Lower lobe of right lung (tissue), 2 donors: ENCODE data around the gene ENGASE. TPM values are rescaled to one million over a fixed set of nuclear protein-coding genes. Genes with fewer than 3 reads are reported as not detected.

ENCODE experiments used
- ATAC-seq, 2 donors: fragments of 200-7000 bp; cut with Tn5 transposase; one replicate each; pipeline ENCODE4 v1.9.1; 2020 to 2022; ENCODE audit warnings: mild to moderate bottlenecking in 2 of 2, moderate library complexity in 2 of 2
- DNase-seq: peaks from one replicate; pipeline ENCODE4 v3.0.0-alpha.2; 2020
- H3K27ac ChIP-seq: fragments of 200-600 bp; one replicate; pipeline ENCODE4 v1.8.0; 2022
- H3K27me3 ChIP-seq: fragments of 200-600 bp; one replicate; pipeline ENCODE4 v1.8.0; 2022; ENCODE audit warnings: low read depth
- H3K36me3 ChIP-seq: fragments of 200-600 bp; one replicate; pipeline ENCODE4 v1.8.0; 2022; ENCODE audit warnings: mild to moderate bottlenecking
- H3K4me1 ChIP-seq: fragments of 200-600 bp; one replicate; pipeline ENCODE4 v1.8.0; 2022
- H3K4me3 ChIP-seq: fragments of 200-600 bp; one replicate; pipeline ENCODE4 v1.8.0; 2022; ENCODE audit warnings: mild to moderate bottlenecking
- H3K9me3 ChIP-seq: fragments of 200-600 bp; one replicate; pipeline ENCODE4 v1.8.0; 2022
- CTCF ChIP-seq: fragments of 200-600 bp; IDR thresholded peaks from one replicate; pipeline ENCODE4 v1.8.0; 2022; ENCODE audit warnings: antibody characterized with exemption, mild to moderate bottlenecking
- intact Hi-C: fragments of 100-400 bp; cut with DNase I; formaldehyde crosslinking; loops from one replicate; pipeline ENCODE4 v1.11.0; 2022
- total RNA-seq: library from RNA; stranded (reverse); fragmentation: NEBNext Ultra II Directional; extraction: Animal tissue kit (Norgen Biotek cat#: 25700); gene quantifications from one replicate; pipeline ENCODE4 v1.2.1, GENCODE V29; 2021
- donor health status: DM: no; HTN: yes; CAD: no; lungs with severe emphysema.

The ENGASE gene
- total RNA-seq, 1 donor from 2014 or later = 56.4 TPM

GRCh38 chr17:79084291-79085153, 9.9 kb downstream of the ENGASE start:
- ATAC-seq (no peak), DNase-seq (no peak)
- TF ChIP-seq CTCF = no peak
- Histone ChIP-seq H3K27ac (no peak overlapping the region), H3K4me3 (no peak overlapping the region), H3K4me1 (no peaks in the 10 kb centered on the region), H3K36me3 (peaks cover 75% of the 10 kb centered on the region), H3K9me3 (no peaks in the 10 kb centered on the region), H3K27me3 (no peaks in the 10 kb centered on the region)
- intact Hi-C loops = no loop called here

- Histone ChIP-seq H3K9me3 (no peaks in the 10 kb centered on the region), H3K4me1 (no peaks in the 10 kb centered on the region), H3K27me3 (no peaks in the 10 kb centered on the region), H3K4me3 (no peak overlapping the region), H3K27ac (no peak overlapping the region), H3K36me3 (peaks cover 67% of the 10 kb centered on the region)
- ATAC-seq = no peak
- intact Hi-C loops = no loop called here
- no peak for DNase-seq
- TF ChIP-seq CTCF = no peak
These were observed 10.7 kb downstream of the ENGASE start for GRCh38 chr17:79085154-79085920.

DNA sequence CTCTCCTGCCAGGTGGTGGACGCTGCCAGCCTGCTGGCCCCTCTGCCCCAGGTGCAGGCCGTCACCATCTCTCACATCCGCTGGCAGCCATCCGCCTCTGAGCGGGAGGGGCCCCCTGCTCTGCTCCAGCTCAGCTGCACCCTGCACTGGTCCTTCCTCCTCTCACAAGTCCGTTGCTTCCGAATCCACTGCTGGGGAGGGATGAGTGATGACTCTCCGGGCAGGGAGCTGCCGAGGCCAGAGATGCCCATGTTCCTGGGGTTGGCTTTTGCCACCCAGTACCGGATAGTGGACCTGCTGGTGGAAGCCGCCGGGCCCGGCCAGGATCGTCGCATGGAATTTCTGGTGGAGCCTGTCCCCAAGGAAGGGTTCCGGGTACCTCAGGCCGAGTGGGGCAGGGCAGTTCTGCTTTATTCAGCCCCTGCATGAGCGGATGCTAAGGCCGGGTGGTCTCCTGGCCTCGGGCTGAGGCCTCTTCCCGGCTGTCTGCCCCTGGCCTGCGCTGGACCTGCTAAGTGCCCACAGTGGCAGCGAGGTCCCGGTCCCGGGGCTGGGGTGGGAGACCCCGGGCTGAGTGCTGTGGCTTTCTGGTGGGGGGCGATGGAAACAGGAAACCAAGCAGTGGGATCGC, 11.4 kb downstream of the ENGASE start:
- intact Hi-C loops = no loop called here
- no peak for DNase-seq
- no peak overlapping the region for H3K27ac ChIP-seq
- H3K27me3 ChIP-seq = peaks cover 2% of the 10 kb centered on the region
- H3K4me1 ChIP-seq = no peaks in the 10 kb centered on the region
- H3K36me3 ChIP-seq = peaks cover 60% of the 10 kb centered on the region
- H3K4me3 ChIP-seq = no peak overlapping the region
- H3K9me3 ChIP-seq = no peaks in the 10 kb centered on the region
- no peak for TF ChIP-seq CTCF
- ATAC-seq = no peak

DNA sequence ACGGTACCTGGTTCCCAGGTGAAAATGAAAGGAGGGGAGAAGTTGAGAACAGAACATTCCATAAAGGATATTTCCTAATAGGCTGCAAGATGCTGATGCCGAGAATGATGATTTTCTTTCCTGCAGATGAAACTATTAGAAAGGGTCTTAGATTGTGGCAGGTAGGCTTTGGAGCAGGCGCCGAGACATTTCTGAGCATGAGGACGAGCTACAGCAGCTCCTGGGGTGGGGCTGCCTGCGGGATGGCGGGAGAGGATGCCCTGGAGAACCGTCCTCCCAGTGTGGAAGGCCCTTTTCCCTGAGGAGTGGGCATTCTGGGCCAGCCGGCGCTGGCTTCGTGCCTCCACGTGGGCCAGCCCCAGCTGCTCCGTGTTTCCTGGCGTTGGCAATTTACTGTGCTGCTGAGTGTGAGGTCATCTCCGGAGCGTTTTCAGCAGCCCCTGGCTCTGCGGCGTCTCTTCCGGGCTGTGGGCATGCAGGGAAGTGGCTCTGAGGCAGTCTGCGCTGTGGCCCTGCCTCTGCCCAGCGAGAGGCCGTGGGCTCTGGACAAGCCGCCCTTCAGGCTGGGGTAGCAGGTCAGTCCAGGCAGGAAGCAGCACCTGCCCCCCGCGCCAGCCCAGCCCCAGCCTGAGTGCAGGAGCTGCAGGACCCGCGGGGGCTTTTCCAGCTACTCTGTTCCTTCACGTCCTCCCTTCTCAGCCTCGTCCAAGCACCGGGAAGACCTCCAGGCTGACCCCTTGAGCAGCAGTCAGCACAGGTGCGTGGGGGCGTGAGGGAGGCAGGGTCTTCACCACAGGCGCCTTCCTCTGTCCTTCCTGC, 12.2 kb downstream of the ENGASE start:
- H3K4me3 ChIP-seq = no peak overlapping the region
- peaks cover 9% of the 10 kb centered on the region for H3K27me3 ChIP-seq
- intact Hi-C loops = no loop called here
- no peak for DNase-seq
- peaks cover 55% of the 10 kb centered on the region for H3K36me3 ChIP-seq
- no peak for TF ChIP-seq CTCF
- no peaks in the 10 kb centered on the region for H3K9me3 ChIP-seq
- no peak overlapping the region for H3K27ac ChIP-seq
- H3K4me1 ChIP-seq = no peaks in the 10 kb centered on the region
- ATAC-seq = no peak
